Sigmoid colon (tissue), 4 donors: ENCODE results near the gene ZNF474.

Source experiments
- CTCF ChIP-seq, 4 experiments: fragments of 450-650 bp in 3 of 4; fragments of 200-600 bp in 1 of 4; IDR thresholded peaks; one replicate each; pipeline ENCODE4 v1.5.1; 2016 to 2019; ENCODE audit warnings: antibody characterized with exemption in 4 of 4, mild to moderate bottlenecking in 3 of 4, moderate library complexity in 2 of 4
- EP300 ChIP-seq, 4 donors: sonication (generic); formaldehyde crosslinking; IDR thresholded peaks; one replicate each; pipeline ENCODE4 v1.6.1; 2017; ENCODE audit warnings: antibody characterized with exemption in 4 of 4
- POLR2A ChIP-seq, 2 donors: fragments of 450-650 bp; IDR thresholded peaks; one replicate each; pipeline ENCODE4 v1.6.1; 2016; ENCODE audit warnings: antibody characterized with exemption in 2 of 2, mild to moderate bottlenecking in 2 of 2, moderate library complexity in 2 of 2
- POLR2AphosphoS5 ChIP-seq, 4 donors: sonication (generic); formaldehyde crosslinking; IDR thresholded peaks; one replicate each; pipeline ENCODE4 v1.6.1; 2017; ENCODE audit warnings: antibody characterized with exemption in 4 of 4

- TF ChIP-seq CTCF (IDR thresholded peaks at IDR 0.05) (no peak), POLR2A (IDR thresholded peaks at IDR 0.05) (no peak), EP300 (IDR thresholded peaks at IDR 0.05) (no peak), POLR2AphosphoS5 (IDR thresholded peaks at IDR 0.05) (no peak)
These were observed 12.4 kb downstream of the ZNF474 start for GRCh38 chr5:122141751-122142150.
